H1 (cell line): ENCODE measurements around the gene BEST3. TPM values are rescaled to one million over a fixed set of nuclear protein-coding genes. Genes with fewer than 3 reads are reported as not detected.

Experiments used
- CTCF ChIA-PET: fragments of 300-600 bp; sonication (Branson Sonifier 250); formaldehyde crosslinking; loops from one replicate; lab custom pipeline; 2021; ENCODE audit not compliant: partially characterized antibody; lab: Charles Lee
- POLR2A ChIA-PET: fragments of 300-600 bp; sonication (Branson Sonifier 250); formaldehyde crosslinking; loops from one replicate; lab custom pipeline; 2021; ENCODE audit warnings: inconsistent platforms; ENCODE audit not compliant: partially characterized antibody; lab: Charles Lee
- DNase-seq, 2 experiments: peaks; one replicate each; pipeline versions ENCODE4 v3.0.0 to v3.0.0-alpha.2; 2010 to 2022; ENCODE audit warnings: low spot score in 2 of 2, low read depth in 1 of 2, mixed read lengths in 1 of 2
- FAIRE-seq: peaks from 2 replicates; lab custom pipeline; 2011; peaks lifted over from hg19 to GRCh38; lab: Jason Lieb, UNC
- H2AFZ ChIP-seq: 2 replicates; pipeline ENCODE4 v1.8.1; 2012; ENCODE audit warnings: low read length, inconsistent platforms
- H2AK5ac ChIP-seq: 2 replicates; pipeline ENCODE4 v1.6.1; 2013; ENCODE audit warnings: low read depth, low read length
- H2BK120ac ChIP-seq: replicated peaks from 2 replicates; pipeline ENCODE3; 2013; ENCODE audit warnings: low read depth, low read length, inconsistent platforms
- H2BK12ac ChIP-seq: 2 replicates; pipeline ENCODE4 v1.6.1; 2013; ENCODE audit warnings: low read depth, low read length
- H2BK15ac ChIP-seq: 2 replicates; pipeline ENCODE4 v1.6.1; 2013; ENCODE audit warnings: low read length
- H2BK20ac ChIP-seq: 2 replicates; pipeline ENCODE4 v1.6.1; 2013; ENCODE audit warnings: low read length
- H2BK5ac ChIP-seq: 2 replicates; pipeline ENCODE4 v1.6.1; 2013; ENCODE audit warnings: low read depth, low read length
- H3K14ac ChIP-seq: 2 replicates; pipeline ENCODE4 v1.6.1; 2013; ENCODE audit warnings: inconsistent platforms; ENCODE audit not compliant: insufficient read length
- H3K18ac ChIP-seq: 2 replicates; pipeline ENCODE4 v1.6.1; 2013; ENCODE audit warnings: low read length; ENCODE audit errors: extremely low read depth
- H3K23ac ChIP-seq: 2 replicates; pipeline ENCODE4 v1.6.1; 2013; ENCODE audit warnings: inconsistent platforms; ENCODE audit not compliant: insufficient read length
- H3K23me2 ChIP-seq: 2 replicates; pipeline ENCODE4 v1.6.1; 2013; ENCODE audit warnings: low read depth, low read length
- H3K27ac ChIP-seq: 2 replicates; pipeline ENCODE4 v1.6.1; 2011; ENCODE audit warnings: low read depth, low read length, inconsistent platforms
- H3K27me3 ChIP-seq, 4 experiments: replicated peaks in 1 of 4; 1 replicate in 1 of 4; 2 replicates in 3 of 4; pipeline versions ENCODE4 v1.6.1 to v1.8.1; 2011 to 2013; ENCODE audit warnings: low read length in 3 of 4, mild to moderate bottlenecking in 3 of 4, inconsistent platforms in 2 of 4, mixed read lengths in 2 of 4, moderate library complexity in 1 of 4; ENCODE audit not compliant: control insufficient read depth in 3 of 4, insufficient read depth in 3 of 4; ENCODE audit errors: extremely low read depth in 1 of 4
- H3K36me3 ChIP-seq, 4 experiments: 2 replicates each; pipeline versions ENCODE4 v1.6.1 to v1.8.1; 2011 to 2013; ENCODE audit warnings: mild to moderate bottlenecking in 4 of 4, low read length in 3 of 4, moderate library complexity in 2 of 4, control low read depth in 1 of 4, inconsistent platforms in 1 of 4; ENCODE audit not compliant: insufficient read depth in 4 of 4, control insufficient read depth in 2 of 4
- H3K4ac ChIP-seq: replicated peaks from 2 replicates; pipeline ENCODE3; 2013; ENCODE audit warnings: low read length, low read depth, mixed read lengths, inconsistent platforms; ENCODE audit not compliant: insufficient read length
- H3K4me1 ChIP-seq, 4 experiments: replicated peaks in 1 of 4; 1 replicate in 1 of 4; 2 replicates in 3 of 4; pipeline versions ENCODE4 v1.6.1 to v1.8.1; 2011 to 2013; ENCODE audit warnings: low read length in 3 of 4, inconsistent platforms in 2 of 4, mixed read lengths in 1 of 4; ENCODE audit not compliant: insufficient read depth in 4 of 4, control insufficient read depth in 3 of 4
- H3K4me2 ChIP-seq, 2 experiments: 2 replicates each; pipeline versions ENCODE4 v1.6.1 to v1.8.1; 2011 to 2013; ENCODE audit warnings: low read depth in 2 of 2, low read length in 2 of 2, control low read depth in 1 of 2, inconsistent platforms in 1 of 2, mild to moderate bottlenecking in 1 of 2; ENCODE audit not compliant: insufficient read depth in 1 of 2
- H3K4me3 ChIP-seq, 4 experiments: fragments of 200-600, 300-600 bp in 1 of 4; sonication (generic), shearing (Covaris generic), sonication (Bioruptor Twin) in 1 of 4; 2 replicates each; pipeline versions ENCODE4 v1.5.1 to v1.8.1; 2011 to 2016; ENCODE audit warnings: low read length in 4 of 4, low read depth in 3 of 4, control low read depth in 2 of 4, inconsistent platforms in 2 of 4, mild to moderate bottlenecking in 2 of 4, mixed read lengths in 1 of 4, moderate library complexity in 1 of 4; ENCODE audit not compliant: insufficient read depth in 2 of 4; ENCODE audit errors: extremely low read depth in 1 of 4
- H3K56ac ChIP-seq: replicated peaks from 2 replicates; pipeline ENCODE3; 2013; ENCODE audit warnings: low read depth, mild to moderate bottlenecking, mixed read lengths, low read length, inconsistent platforms; ENCODE audit not compliant: insufficient read length
- H3K79me1 ChIP-seq: 2 replicates; pipeline ENCODE4 v1.6.1; 2013; ENCODE audit warnings: low read depth, low read length, control low read depth
- H3K79me2 ChIP-seq, 2 experiments: 2 replicates each; pipeline versions ENCODE4 v1.6.1 to v1.8.1; 2012 to 2013; ENCODE audit warnings: low read length in 2 of 2, mild to moderate bottlenecking in 2 of 2, inconsistent platforms in 1 of 2; ENCODE audit not compliant: insufficient read depth in 2 of 2, control insufficient read depth in 1 of 2
- H3K9ac ChIP-seq, 4 experiments: replicated peaks in 1 of 4; 1 replicate in 1 of 4; 2 replicates in 3 of 4; pipeline versions ENCODE4 v1.6.1 to v1.8.1; 2011 to 2013; ENCODE audit warnings: low read depth in 3 of 4, low read length in 3 of 4, control low read depth in 2 of 4, mild to moderate bottlenecking in 2 of 4, moderate library complexity in 2 of 4, inconsistent platforms in 1 of 4; ENCODE audit errors: extremely low read depth in 1 of 4
- H3K9me3 ChIP-seq, 2 experiments: 2 replicates each; pipeline versions ENCODE4 v1.6.1 to v1.8.1; 2012 to 2013; ENCODE audit warnings: mild to moderate bottlenecking in 2 of 2, moderate library complexity in 2 of 2, control low read depth in 1 of 2, inconsistent platforms in 1 of 2, low read depth in 1 of 2, low read length in 1 of 2, mixed read lengths in 1 of 2; ENCODE audit not compliant: insufficient read depth in 2 of 2
- H4K20me1 ChIP-seq, 2 experiments: replicated peaks in 1 of 2; 2 replicates each; pipeline versions ENCODE3 to v1.8.1; 2011 to 2013; ENCODE audit warnings: inconsistent platforms in 2 of 2, low read length in 2 of 2, mild to moderate bottlenecking in 1 of 2; ENCODE audit not compliant: insufficient read depth in 2 of 2, control insufficient read depth in 1 of 2
- H4K5ac ChIP-seq: 2 replicates; pipeline ENCODE4 v1.6.1; 2013; ENCODE audit warnings: low read length, low read depth, mixed read lengths, inconsistent platforms; ENCODE audit not compliant: insufficient read length
- H4K8ac ChIP-seq: 2 replicates; pipeline ENCODE4 v1.8.0; 2013; ENCODE audit warnings: mild to moderate bottlenecking, moderate library complexity, low read length, inconsistent platforms; ENCODE audit not compliant: insufficient read depth; ENCODE audit errors: extremely low read depth
- H4K91ac ChIP-seq: replicated peaks from 2 replicates; pipeline ENCODE3; 2013; ENCODE audit warnings: low read length, mixed read lengths, inconsistent platforms; ENCODE audit not compliant: insufficient read length
- HDAC2 ChIP-seq, 2 experiments: fragments of 300-600 bp in 1 of 2; sonication (generic) in 1 of 2; IDR thresholded peaks; 2 replicates each; pipeline ENCODE4 v1.6.1; 2011 to 2012; ENCODE audit warnings: low read depth in 2 of 2, low read length in 2 of 2, mild to moderate bottlenecking in 2 of 2, moderate library complexity in 2 of 2, borderline replicate concordance in 1 of 2, inconsistent platforms in 1 of 2
- HDAC6 ChIP-seq: IDR thresholded peaks from one replicate; pipeline ENCODE4 v1.7.1; 2012; ENCODE audit warnings: low read depth, mild to moderate bottlenecking, inconsistent platforms, low read length, moderate library complexity
- RAD21 ChIP-seq, 2 experiments: IDR thresholded peaks in 1 of 2; conservative IDR thresholded peaks in 1 of 2; 2 replicates each; pipeline ENCODE4 v1.6.1; 2011; ENCODE audit warnings: low read depth in 2 of 2, low read length in 2 of 2, improper control_type of control experiment in 1 of 2, inconsistent platforms in 1 of 2, mild to moderate bottlenecking in 1 of 2, moderate library complexity in 1 of 2
- TAF7 ChIP-seq: optimal IDR thresholded peaks from 2 replicates; pipeline ENCODE3; 2011; ENCODE audit warnings: low read depth, mild to moderate bottlenecking, inconsistent platforms, low read length, moderate library complexity, borderline replicate concordance
- YY1 ChIP-seq: IDR thresholded peaks from 2 replicates; pipeline ENCODE4 v1.6.1; 2011; ENCODE audit warnings: low read depth, mild to moderate bottlenecking, low read length
- WGBS, 2 experiments: shearing (Covaris generic) in 1 of 2; methylation state at CpG; one replicate each; pipeline versions ENCODE4 v1.1.6 to v1.1.7; 2013 to 2015; ENCODE audit warnings: low lambda C conversion rate in 2 of 2, mixed read lengths in 2 of 2, inconsistent platforms in 1 of 2, low coverage in 1 of 2, missing lambda C conversion rate in 1 of 2; ENCODE audit not compliant: insufficient replicate concordance in 2 of 2, insufficient coverage in 1 of 2, insufficient read length in 1 of 2; ENCODE audit errors: extremely low coverage in 1 of 2, missing lambda C conversion rate in 1 of 2; 5-methylcytosine and 5-hydroxymethylcytosine counted together
- polyA plus RNA-seq, 7 experiments: library from polyadenylated mRNA; depleted of rRNA in 3 of 7; stranded (reverse) in 5 of 7; unstranded in 2 of 7; fragments of >200 nt in 5 of 7; fragments of 200-250 nt in 2 of 7; gene quantifications; 1 replicate in 5 of 7; 2 replicates in 1 of 7; 4 replicates in 1 of 7; pipeline versions ENCODE4 v1.2.1 to v1.2.3, GENCODE V29; 2011 to 2013; ENCODE audit warnings: missing spikeins in 2 of 7, mixed read lengths in 2 of 7
- total RNA-seq: library from RNA; stranded (reverse); fragmentation: NEBNext Ultra II Directional; extraction: Animal tissue kit (Norgen Biotek cat#: 25700); gene quantifications from 2 replicates; pipeline ENCODE4 v1.2.1, GENCODE V29; 2021
- TF ChIP-seq, protein P1 (sequence below), 3 experiments: IDR thresholded peaks; 1 replicate in 2 of 3; 2 replicates in 1 of 3; pipeline versions ENCODE4 v1.5.1 to v1.6.1; 2011; ENCODE audit warnings: low read length in 3 of 3, mild to moderate bottlenecking in 3 of 3, inconsistent platforms in 2 of 3, low read depth in 1 of 3, moderate library complexity in 1 of 3; ENCODE audit not compliant: insufficient read depth in 1 of 3; ENCODE audit errors: control extremely low read depth in 1 of 3
- TF ChIP-seq, protein P2 (sequence below): IDR thresholded peaks from 2 replicates; pipeline ENCODE4 v1.6.1; 2012; ENCODE audit warnings: inconsistent platforms

BEST3 gene
- total and polyA plus RNA-seq, 2 of the 8 experiments (the other 6 are each of a cell fraction or from before 2014, with no cell fraction given), result 0.17 TPM; not detected in 1

DNA sequence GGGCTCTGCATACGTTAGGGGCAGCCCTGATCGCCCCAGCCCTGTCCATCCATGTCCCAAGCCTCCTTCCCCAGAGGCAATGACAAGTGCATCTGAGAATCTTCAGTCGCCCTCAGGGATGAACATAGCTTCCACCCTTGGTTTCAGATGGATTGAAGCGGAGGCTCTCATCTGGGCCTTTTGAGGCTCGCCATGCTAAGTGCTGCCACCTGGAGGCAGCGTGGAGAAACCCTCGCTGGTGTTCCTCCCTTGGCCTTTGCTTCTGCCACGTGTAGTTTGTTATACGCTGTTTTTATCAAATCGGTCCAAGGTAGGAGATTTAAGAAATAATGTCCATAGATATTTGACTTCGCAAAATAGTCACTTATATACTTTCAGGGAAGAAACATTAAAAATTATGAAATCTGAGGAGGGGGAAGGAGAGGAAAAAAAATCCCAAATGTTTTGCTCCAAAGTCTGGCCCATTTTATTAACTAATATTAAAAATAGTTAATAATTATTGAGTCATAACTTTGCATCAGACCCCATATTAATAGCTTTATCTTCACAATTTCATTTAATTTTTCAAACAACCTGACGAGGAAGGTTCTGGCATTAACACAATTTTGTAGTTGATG lies 59.6 kb downstream of the BEST3 start:
- Histone ChIP-seq H3K27me3 (no peaks in the 10 kb centered on the region), H2BK5ac (no peak overlapping the region), H3K9ac (no peak overlapping the region), H3K4me3 (no peak overlapping the region), H3K27ac (no peak overlapping the region), H2AFZ (no peak overlapping the region), H3K18ac (no peak overlapping the region), H3K23ac (no peak overlapping the region), H3K36me3 (no peaks in the 10 kb centered on the region), H3K56ac (no peak overlapping the region), H4K8ac (no peak overlapping the region), H2AK5ac (no peak overlapping the region), H3K4me2 (no peak overlapping the region), H4K91ac (no peak overlapping the region)
- 31% methylated on average over 12 of the region's 12 CpGs; no CpG with 5 or more reads in 1 of the 2 experiments for WGBS, 2 experiments
- TF ChIP-seq TAF7 (no peak), HDAC2 (IDR thresholded peaks at IDR 0.05; ENCODE audit: borderline replicate concordance in 1 of 2, low read depth in 2 of 2, low read length in 2 of 2) (no peak), RAD21 (IDR thresholded peaks at IDR 0.05 in 1 of 2, conservative IDR thresholded peaks at IDR 0.05 in 1 of 2; ENCODE audit: low read depth in 2 of 2, low read length in 2 of 2) (peak; percentile 64 to 74), HDAC6 (no peak), YY1 (0 out of 2 replicates have a peak, but pooled peaks have one; percentile 46)
- TF ChIP-seq, protein P1, sequence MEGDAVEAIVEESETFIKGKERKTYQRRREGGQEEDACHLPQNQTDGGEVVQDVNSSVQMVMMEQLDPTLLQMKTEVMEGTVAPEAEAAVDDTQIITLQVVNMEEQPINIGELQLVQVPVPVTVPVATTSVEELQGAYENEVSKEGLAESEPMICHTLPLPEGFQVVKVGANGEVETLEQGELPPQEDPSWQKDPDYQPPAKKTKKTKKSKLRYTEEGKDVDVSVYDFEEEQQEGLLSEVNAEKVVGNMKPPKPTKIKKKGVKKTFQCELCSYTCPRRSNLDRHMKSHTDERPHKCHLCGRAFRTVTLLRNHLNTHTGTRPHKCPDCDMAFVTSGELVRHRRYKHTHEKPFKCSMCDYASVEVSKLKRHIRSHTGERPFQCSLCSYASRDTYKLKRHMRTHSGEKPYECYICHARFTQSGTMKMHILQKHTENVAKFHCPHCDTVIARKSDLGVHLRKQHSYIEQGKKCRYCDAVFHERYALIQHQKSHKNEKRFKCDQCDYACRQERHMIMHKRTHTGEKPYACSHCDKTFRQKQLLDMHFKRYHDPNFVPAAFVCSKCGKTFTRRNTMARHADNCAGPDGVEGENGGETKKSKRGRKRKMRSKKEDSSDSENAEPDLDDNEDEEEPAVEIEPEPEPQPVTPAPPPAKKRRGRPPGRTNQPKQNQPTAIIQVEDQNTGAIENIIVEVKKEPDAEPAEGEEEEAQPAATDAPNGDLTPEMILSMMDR (IDR thresholded peaks at IDR 0.05; ENCODE audit: control extremely low read depth in 1 of 3, insufficient read depth in 1 of 3, low read depth in 1 of 3, low read length in 3 of 3), result peak; percentile 78 to 94 (median 88)
- TF ChIP-seq, protein P2, sequence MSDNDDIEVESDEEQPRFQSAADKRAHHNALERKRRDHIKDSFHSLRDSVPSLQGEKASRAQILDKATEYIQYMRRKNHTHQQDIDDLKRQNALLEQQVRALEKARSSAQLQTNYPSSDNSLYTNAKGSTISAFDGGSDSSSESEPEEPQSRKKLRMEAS, result peak; percentile 72
- TF ChIP-seq, all 59 proteins: peak for 4
- Histone ChIP-seq H3K4ac (no peak overlapping the region), H3K14ac (no peak overlapping the region), H2BK15ac (no peak overlapping the region), H3K79me1 (no peaks in the 10 kb centered on the region), H3K23me2 (no peaks in the 10 kb centered on the region), H4K5ac (no peak overlapping the region), H2BK12ac (no peak overlapping the region), H3K9me3 (no peaks in the 10 kb centered on the region), H4K20me1 (no peaks in the 10 kb centered on the region), H3K4me1 (peaks cover 0 to 7% (median 2%) of the 10 kb centered on the region in 4 experiments; a peak in 3 of 7 replicates), H2BK20ac (no peak overlapping the region), H2BK120ac (no peak overlapping the region), H3K79me2 (no peaks in the 10 kb centered on the region)
- ChIA-PET CTCF (interaction anchor here (0.6 to 4.7 kb wide), 39 partner anchors 10 to 479 kb away, joined by 3 to 68 read pairs (median 4); no protein-coding TSS in a partner anchor), POLR2A (no interaction called here)
- peak; percentile 77 for FAIRE-seq
- DNase-seq, result peak; percentile 36 to 77
